GM12865 (cell line): Measurements from ENCODE around the gene PSMB10.

Source experiments
- DNase-seq: peaks from one replicate; pipeline ENCODE4 v3.0.0; 2010; ENCODE audit warnings: low read depth
- H3K4me3 ChIP-seq: 2 replicates; pipeline ENCODE4 v1.5.1; 2011; ENCODE audit warnings: mild to moderate bottlenecking, low read depth, low read length, control low read depth
- CTCF ChIP-seq: IDR thresholded peaks from 2 replicates; pipeline ENCODE4 v1.5.1; 2011; ENCODE audit warnings: low read length, control low read depth, low read depth, inconsistent platforms; ENCODE audit not compliant: insufficient read depth; ENCODE audit errors: missing control alignments

Gene PSMB10

GRCh38 chr16:67951485-67951884, 14.8 kb upstream of the PSMB10 start:
- no peak for DNase-seq

GRCh38 chr16:67950335-67950843, 13.7 kb upstream of the PSMB10 start:
- no peak for DNase-seq
- TF ChIP-seq CTCF: no peak
- H3K4me3 ChIP-seq: no peak overlapping the region

More at GRCh38 chr16:67951485-67951884, 14.8 kb upstream of the PSMB10 start:
- no peak for TF ChIP-seq CTCF
- no peak overlapping the region for H3K4me3 ChIP-seq

- TF ChIP-seq CTCF: no peak
- no peak for DNase-seq
- H3K4me3 ChIP-seq: no peak overlapping the region
Measured at GRCh38 chr16:67949645-67950044, 13.0 kb upstream of the PSMB10 start.

GRCh38 chr16:67948015-67948414, 11.4 kb upstream of the PSMB10 start:
- no peak overlapping the region for H3K4me3 ChIP-seq
- DNase-seq: no peak
- TF ChIP-seq CTCF: no peak

DNA sequence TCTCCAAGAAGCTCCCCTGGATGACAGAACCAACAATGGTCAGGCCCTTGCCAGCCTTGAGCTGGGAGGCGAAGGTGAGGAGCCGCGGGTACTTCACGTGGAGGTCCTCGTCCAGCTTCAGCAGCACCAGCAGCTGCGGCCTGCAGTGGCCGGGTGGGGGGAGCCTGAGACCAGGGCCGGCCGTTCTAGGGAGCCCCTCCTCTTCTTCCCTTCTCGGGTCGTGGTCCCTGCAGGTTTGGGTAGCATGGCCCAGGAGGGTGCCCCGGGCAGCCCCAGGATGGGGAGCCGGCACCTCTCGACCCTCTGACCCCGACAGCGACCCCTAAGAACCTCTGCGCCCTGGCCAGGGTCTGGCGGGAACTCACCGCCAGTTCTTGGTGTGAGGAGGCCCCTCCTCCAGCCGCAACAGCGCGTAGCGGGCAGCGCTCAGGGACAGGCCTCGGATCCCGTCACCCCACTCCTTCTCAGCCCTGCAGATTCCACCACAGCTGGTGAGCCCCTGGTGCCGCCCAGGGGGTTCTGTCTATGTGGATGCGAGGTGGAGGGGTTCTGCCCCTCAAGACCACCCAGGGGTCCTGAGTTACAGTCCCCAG, 10.4 kb upstream of the PSMB10 start:
- DNase-seq: no peak
- no peak for TF ChIP-seq CTCF
- H3K4me3 ChIP-seq: no peak overlapping the region

GRCh38 chr16:67946128-67946569, 9.5 kb upstream of the PSMB10 start:
- no peak for TF ChIP-seq CTCF
- no peak overlapping the region for H3K4me3 ChIP-seq
- DNase-seq: no peak

GRCh38 chr16:67945392-67945933, 8.8 kb upstream of the PSMB10 start:
- TF ChIP-seq CTCF: no peak
- DNase-seq: no peak
- H3K4me3 ChIP-seq: no peak overlapping the region
